ENCODE data around the gene GSDMA. TPM values are rescaled to one million over a fixed set of nuclear protein-coding genes. Genes with fewer than 3 reads are reported as not detected.

Gene GSDMA
- total and polyA plus RNA-seq, 12 donors: 0.06 to 1.3 (median 0.42) TPM; not detected in 6

DNA sequence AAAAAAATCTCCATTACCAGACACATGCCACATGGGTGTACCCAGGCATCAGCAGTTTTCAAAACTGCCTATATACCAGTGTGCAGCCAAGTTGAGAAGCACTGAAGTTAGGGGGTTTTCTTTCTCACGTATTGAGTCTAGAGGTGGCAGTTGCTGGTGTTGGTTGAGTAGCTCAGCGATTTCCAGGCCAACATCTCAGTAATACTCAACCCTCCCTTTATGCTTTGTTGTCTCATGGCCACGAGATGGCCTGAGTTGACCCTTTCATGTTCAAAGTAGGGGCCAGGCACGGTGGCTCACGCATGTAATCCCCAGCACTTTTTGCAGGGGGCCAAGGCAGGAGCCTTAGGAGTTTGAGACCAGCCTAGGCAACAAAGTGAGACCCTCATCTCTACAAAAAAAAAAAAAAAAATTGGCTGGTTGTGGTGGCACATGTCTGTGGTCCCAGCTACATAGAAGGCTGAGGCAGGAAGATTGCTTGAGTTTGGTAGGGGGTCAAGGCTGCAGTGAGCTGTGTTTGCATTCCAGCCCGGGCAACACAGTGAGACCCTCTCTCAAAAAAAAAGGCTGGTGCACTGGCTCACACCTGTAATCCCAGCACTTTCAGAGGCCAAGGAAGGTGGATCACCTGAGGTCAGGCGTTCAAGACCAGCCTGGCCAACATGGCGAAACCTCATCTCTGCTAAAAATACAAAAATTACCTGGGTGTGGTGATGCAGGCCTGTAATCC is 24.5 kb upstream of the GSDMA start:
- no peak for ATAC-seq
- Histone ChIP-seq H3K27ac (peak overlapping the region in 1 of 10 donors; percentile 22), H3K4me1 (peaks cover 0 to 45% (median 15%) of the 10 kb centered on the region in 9 donors), H3K9me3 (no peaks in the 10 kb centered on the region), H3K27me3 (no peaks in the 10 kb centered on the region), H3K36me3 (no peaks in the 10 kb centered on the region), H3K4me3 (no peak overlapping the region)
- intact Hi-C loops (cut with DNase I): no loop called here
- TF ChIP-seq CTCF (IDR thresholded peaks at IDR 0.05): no peak
- WGBS, 2 donors: 63 to 71% methylated on average over 8 of the region's 8 CpGs
- DNase-seq: no peak

DNA sequence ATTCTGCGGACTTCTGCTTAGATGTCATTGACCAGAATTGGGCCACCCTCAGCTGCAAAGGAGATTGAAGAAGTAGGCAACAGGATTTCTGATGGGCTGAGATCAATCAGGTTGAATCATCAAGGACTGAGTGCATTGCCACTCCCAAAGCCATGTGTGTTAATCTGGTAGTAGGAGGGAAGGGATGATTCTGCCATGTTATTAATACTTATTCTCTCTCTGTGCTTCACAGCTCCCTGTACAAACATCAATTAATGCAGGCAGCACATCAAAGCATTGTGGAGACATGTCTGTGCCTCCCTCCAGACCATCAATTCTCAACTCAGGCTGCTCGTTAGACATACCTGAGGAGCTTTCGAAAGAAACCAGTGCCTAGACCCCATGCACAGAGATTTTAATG is 23.7 kb upstream of the GSDMA start:
- intact Hi-C loops (cut with DNase I): no loop called here
- H3K27ac ChIP-seq: peak overlapping the region in 2 of 10 donors; percentile 48 to 70
- no peak for ATAC-seq

DNA sequence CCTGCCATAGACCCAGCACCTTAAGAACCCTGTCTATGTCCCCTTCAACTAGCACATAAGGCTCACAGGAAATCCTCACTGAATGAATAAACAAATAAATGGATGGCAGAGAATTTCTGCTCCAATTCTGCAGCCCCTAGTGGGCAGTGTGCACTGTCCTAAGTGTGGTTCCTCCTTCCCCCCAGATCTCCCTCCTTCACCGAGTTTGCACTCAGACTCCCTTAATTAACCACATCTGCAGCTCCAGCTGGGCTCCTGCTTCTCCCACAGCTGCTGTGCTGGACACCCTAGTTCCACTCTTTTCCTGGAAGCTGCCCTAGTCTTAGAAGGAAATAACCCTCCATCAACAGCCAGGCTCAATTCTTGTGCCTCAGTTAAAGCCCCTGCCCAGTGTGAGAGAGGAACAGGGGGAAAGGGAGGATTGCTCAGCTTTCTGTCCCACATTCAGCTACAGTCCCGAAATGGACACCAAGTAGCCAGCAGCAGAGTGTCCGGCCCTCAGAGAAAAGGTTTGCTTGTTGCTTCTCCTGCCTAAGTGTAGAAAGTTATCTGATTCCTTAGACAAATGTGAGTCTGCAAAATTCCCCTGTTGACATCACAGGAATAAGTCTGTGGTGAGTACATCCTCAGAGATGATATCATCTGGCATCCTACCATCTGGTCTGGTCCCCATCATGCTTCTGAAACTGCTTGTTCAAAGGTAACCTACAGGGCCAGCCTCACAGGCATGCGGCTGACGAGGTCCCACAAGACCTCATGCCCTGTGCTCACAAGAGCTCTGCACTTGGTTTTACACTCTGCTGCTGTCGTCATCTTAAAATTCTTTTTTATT is 23.0 kb upstream of the GSDMA start:
- Histone ChIP-seq H3K27ac (peak overlapping the region in 5 of 10 donors; percentile 14 to 70 (median 51)), H3K4me1 (peaks cover 0 to 31% (median 13%) of the 10 kb centered on the region in 9 donors), H3K9me3 (no peaks in the 10 kb centered on the region), H3K4me3 (no peak overlapping the region), H3K36me3 (no peaks in the 10 kb centered on the region), H3K27me3 (no peaks in the 10 kb centered on the region)
- DNase-seq (peak in 1 of 2 donors; percentile 65), ATAC-seq (peak in 7 of 8 donors; percentile 47 to 89 (median 80))
- intact Hi-C loops (cut with DNase I): no loop called here
- 44 to 51% methylated on average over 6 of the region's 6 CpGs for WGBS, 2 donors
- TF ChIP-seq CTCF (IDR thresholded peaks at IDR 0.05): peak in 7 of 9 donors; percentile 28 to 53 (median 48)

More for the DNA sequence above, 23.7 kb upstream of the GSDMA start:
- H3K36me3 ChIP-seq: no peaks in the 10 kb centered on the region
- no peak for TF ChIP-seq CTCF (IDR thresholded peaks at IDR 0.05)
- peaks cover 0 to 37% (median 13%) of the 10 kb centered on the region in 9 donors for H3K4me1 ChIP-seq
- WGBS, 2 donors: 83 to 92% methylated on average over 3 of the region's 3 CpGs
- no peak for DNase-seq
- H3K9me3 ChIP-seq: no peaks in the 10 kb centered on the region
- no peak overlapping the region for H3K4me3 ChIP-seq
- H3K27me3 ChIP-seq: no peaks in the 10 kb centered on the region

- H3K27me3 ChIP-seq: no peaks in the 10 kb centered on the region
- intact Hi-C loops (cut with DNase I): no loop called here
- peak in 3 of 8 donors; percentile 19 to 50 (median 23) for ATAC-seq
- WGBS, 2 donors: 82% methylated on average over 14 of the region's 14 CpGs
- H3K36me3 ChIP-seq: no peaks in the 10 kb centered on the region
- H3K4me3 ChIP-seq: no peak overlapping the region
- peaks cover 0 to 16% (median 13%) of the 10 kb centered on the region in 9 donors for H3K4me1 ChIP-seq
- no peak overlapping the region for H3K27ac ChIP-seq
- DNase-seq: no peak
- no peak for TF ChIP-seq CTCF (IDR thresholded peaks at IDR 0.05)
- H3K9me3 ChIP-seq: no peaks in the 10 kb centered on the region
Measured at GRCh38 chr17:39943702-39944392, 19.0 kb upstream of the GSDMA start.

All from heart right ventricle (tissue), 16 donors.